SK-N-SH treated with all-trans-retinoic acid at 6 μM for 48 hours (cell line): Measurements from ENCODE around the gene HTR6.

Experiments
- ATAC-seq: fragments of 200-7000 bp; cut with Tn5 transposase; 3 replicates; pipeline ENCODE4 v1.9.1; 2020; ENCODE audit warnings: mild to moderate bottlenecking, moderate library complexity
- ARNTL ChIP-seq: fragments of 450-650 bp; formaldehyde crosslinking; IDR thresholded peaks from 2 replicates; pipeline ENCODE4 v1.5.0; 2020; ENCODE audit warnings: low read depth, mild to moderate bottlenecking, moderate library complexity, borderline replicate concordance
- BACH2 ChIP-seq: fragments of 250-450 bp; sonication (Bioruptor Pico); IDR thresholded peaks from 2 replicates; pipeline ENCODE4 v1.9.0; 2021; ENCODE audit warnings: mild to moderate bottlenecking, borderline replicate concordance
- CSDC2 ChIP-seq: fragments of 250-450 bp; sonication (Bioruptor Pico); IDR thresholded peaks from 2 replicates; pipeline ENCODE4 v1.5.0; 2020; ENCODE audit warnings: mild to moderate bottlenecking, moderate library complexity
- ESRRG ChIP-seq: fragments of 250-450 bp; sonication (Bioruptor Pico); IDR thresholded peaks from 2 replicates; pipeline ENCODE4 v1.6.1; 2021; ENCODE audit warnings: mild to moderate bottlenecking
- GLIS3 ChIP-seq: fragments of 250-450 bp; sonication (Bioruptor Pico); IDR thresholded peaks from 2 replicates; pipeline ENCODE4 v1.5.0; 2020; ENCODE audit warnings: mild to moderate bottlenecking, moderate library complexity
- ISL1 ChIP-seq: fragments of 250-450 bp; sonication (Bioruptor Pico); IDR thresholded peaks from 2 replicates; pipeline ENCODE4 v2.1.2; 2022; ENCODE audit warnings: mild to moderate bottlenecking, moderate library complexity
- PPARA ChIP-seq: fragments of 250-450 bp; sonication (Bioruptor Pico); IDR thresholded peaks from 2 replicates; pipeline ENCODE4 v1.5.0; 2020; ENCODE audit warnings: mild to moderate bottlenecking, borderline replicate concordance
- RARB ChIP-seq: fragments of 250-450 bp; sonication (Bioruptor Pico); IDR thresholded peaks from 2 replicates; pipeline ENCODE4 v1.8.0; 2021; ENCODE audit warnings: mild to moderate bottlenecking, moderate library complexity
- SNAI2 ChIP-seq: fragments of 250-450 bp; sonication (Bioruptor Pico); IDR thresholded peaks from 2 replicates; pipeline ENCODE4 v1.5.0; 2020; ENCODE audit warnings: mild to moderate bottlenecking, moderate library complexity
- TCF4 ChIP-seq: fragments of 250-450 bp; sonication (Bioruptor Pico); IDR thresholded peaks from 2 replicates; pipeline ENCODE4 v1.8.0; 2021; ENCODE audit warnings: mild to moderate bottlenecking, moderate library complexity, borderline replicate concordance
- TOX ChIP-seq: fragments of 250-450 bp; sonication (Bioruptor Pico); IDR thresholded peaks from 2 replicates; pipeline ENCODE4 v1.8.0; 2021; ENCODE audit warnings: mild to moderate bottlenecking, moderate library complexity, borderline replicate concordance
- ZC3H10 ChIP-seq: fragments of 250-450 bp; sonication (Bioruptor Pico); IDR thresholded peaks from 2 replicates; pipeline ENCODE4 v1.5.1; 2021; ENCODE audit warnings: mild to moderate bottlenecking, moderate library complexity
- ZFP3 ChIP-seq: fragments of 250-450 bp; sonication (Bioruptor Pico); IDR thresholded peaks from 2 replicates; pipeline ENCODE4 v1.5.0; 2020; ENCODE audit warnings: mild to moderate bottlenecking, moderate library complexity
- ZFP30 ChIP-seq: fragments of 450-650 bp; formaldehyde crosslinking; IDR thresholded peaks from 2 replicates; pipeline ENCODE4 v1.5.0; 2022; ENCODE audit warnings: mild to moderate bottlenecking, moderate library complexity
- ZNF565 ChIP-seq: fragments of 450-650 bp; formaldehyde crosslinking; conservative IDR thresholded peaks from 2 replicates; pipeline ENCODE4 v1.5.0; 2020; ENCODE audit warnings: low read depth, mild to moderate bottlenecking, moderate library complexity
- ZNF70 ChIP-seq: fragments of 450-650 bp; formaldehyde crosslinking; IDR thresholded peaks from 2 replicates; pipeline ENCODE4 v1.5.0; 2020; ENCODE audit warnings: mild to moderate bottlenecking, moderate library complexity
- ZNF8 ChIP-seq: fragments of 450-650 bp; formaldehyde crosslinking; IDR thresholded peaks from 2 replicates; pipeline ENCODE4 v1.5.0; 2020; ENCODE audit warnings: mild to moderate bottlenecking, moderate library complexity
- TF ChIP-seq, protein P1 (sequence below): fragments of 250-450 bp; sonication (Bioruptor Pico); IDR thresholded peaks from 2 replicates; pipeline ENCODE4 v1.8.0; 2021; ENCODE audit warnings: low read depth, mild to moderate bottlenecking, moderate library complexity, borderline replicate concordance
- TF ChIP-seq, protein P2 (sequence below): fragments of 250-450 bp; sonication (Bioruptor Pico); IDR thresholded peaks from 2 replicates; pipeline ENCODE4 v1.5.1; 2021; ENCODE audit warnings: mild to moderate bottlenecking, moderate library complexity
- TF ChIP-seq, protein P3 (sequence below): fragments of 250-450 bp; sonication (Bioruptor Pico); IDR thresholded peaks from 2 replicates; pipeline ENCODE4 v1.8.0; 2020; ENCODE audit warnings: mild to moderate bottlenecking, moderate library complexity, borderline replicate concordance
- TF ChIP-seq, protein P4 (sequence below): fragments of 250-450 bp; sonication (Bioruptor Pico); IDR thresholded peaks from 2 replicates; pipeline ENCODE4 v1.5.0; 2020; ENCODE audit warnings: mild to moderate bottlenecking, moderate library complexity
- TF ChIP-seq, protein P5 (sequence below): fragments of 250-450 bp; sonication (Bioruptor Pico); IDR thresholded peaks from 2 replicates; pipeline ENCODE4 v1.5.1; 2020; ENCODE audit warnings: low read depth, mild to moderate bottlenecking, moderate library complexity

Gene HTR6

DNA sequence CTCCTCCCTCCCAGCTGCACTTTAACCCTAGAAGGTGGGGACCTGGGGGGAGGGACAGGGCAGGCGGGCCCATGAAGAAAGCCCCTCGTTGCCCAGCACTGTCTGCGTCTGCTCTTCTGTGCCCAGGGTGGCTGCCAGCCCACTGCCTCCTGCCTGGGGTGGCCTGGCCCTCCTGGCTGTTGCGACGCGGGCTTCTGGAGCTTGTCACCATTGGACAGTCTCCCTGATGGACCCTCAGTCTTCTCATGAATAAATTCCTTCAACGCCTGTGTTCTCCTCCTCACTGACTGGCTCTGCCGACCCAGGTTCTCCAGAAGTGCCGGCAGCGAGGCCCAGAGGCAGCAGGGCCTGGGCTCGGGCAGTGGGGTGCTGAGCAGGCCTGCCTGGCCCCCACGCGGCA is 6.5 kb upstream of the HTR6 start:
- TF ChIP-seq SNAI2 = no peak
- TF ChIP-seq, protein P1, sequence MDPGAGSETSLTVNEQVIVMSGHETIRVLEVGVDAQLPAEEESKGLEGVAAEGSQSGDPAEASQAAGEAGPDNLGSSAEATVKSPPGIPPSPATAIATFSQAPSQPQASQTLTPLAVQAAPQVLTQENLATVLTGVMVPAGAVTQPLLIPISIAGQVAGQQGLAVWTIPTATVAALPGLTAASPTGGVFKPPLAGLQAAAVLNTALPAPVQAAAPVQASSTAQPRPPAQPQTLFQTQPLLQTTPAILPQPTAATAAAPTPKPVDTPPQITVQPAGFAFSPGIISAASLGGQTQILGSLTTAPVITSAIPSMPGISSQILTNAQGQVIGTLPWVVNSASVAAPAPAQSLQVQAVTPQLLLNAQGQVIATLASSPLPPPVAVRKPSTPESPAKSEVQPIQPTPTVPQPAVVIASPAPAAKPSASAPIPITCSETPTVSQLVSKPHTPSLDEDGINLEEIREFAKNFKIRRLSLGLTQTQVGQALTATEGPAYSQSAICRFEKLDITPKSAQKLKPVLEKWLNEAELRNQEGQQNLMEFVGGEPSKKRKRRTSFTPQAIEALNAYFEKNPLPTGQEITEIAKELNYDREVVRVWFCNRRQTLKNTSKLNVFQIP = no peak
- TF ChIP-seq, protein P2, sequence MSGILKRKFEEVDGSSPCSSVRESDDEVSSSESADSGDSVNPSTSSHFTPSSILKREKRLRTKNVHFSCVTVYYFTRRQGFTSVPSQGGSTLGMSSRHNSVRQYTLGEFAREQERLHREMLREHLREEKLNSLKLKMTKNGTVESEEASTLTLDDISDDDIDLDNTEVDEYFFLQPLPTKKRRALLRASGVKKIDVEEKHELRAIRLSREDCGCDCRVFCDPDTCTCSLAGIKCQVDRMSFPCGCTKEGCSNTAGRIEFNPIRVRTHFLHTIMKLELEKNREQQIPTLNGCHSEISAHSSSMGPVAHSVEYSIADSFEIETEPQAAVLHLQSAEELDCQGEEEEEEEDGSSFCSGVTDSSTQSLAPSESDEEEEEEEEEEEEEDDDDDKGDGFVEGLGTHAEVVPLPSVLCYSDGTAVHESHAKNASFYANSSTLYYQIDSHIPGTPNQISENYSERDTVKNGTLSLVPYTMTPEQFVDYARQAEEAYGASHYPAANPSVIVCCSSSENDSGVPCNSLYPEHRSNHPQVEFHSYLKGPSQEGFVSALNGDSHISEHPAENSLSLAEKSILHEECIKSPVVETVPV (CRISPR knock-in tag) = no peak
- no peak for TF ChIP-seq ZC3H10 (CRISPR knock-in tag)
- no peak for TF ChIP-seq ZFP3 (CRISPR knock-in tag)
- no peak for TF ChIP-seq ISL1 (CRISPR knock-in tag)
- no peak for TF ChIP-seq ZNF70 (CRISPR knock-in tag)
- no peak for TF ChIP-seq ARNTL (CRISPR knock-in tag)
- TF ChIP-seq, protein P3, sequence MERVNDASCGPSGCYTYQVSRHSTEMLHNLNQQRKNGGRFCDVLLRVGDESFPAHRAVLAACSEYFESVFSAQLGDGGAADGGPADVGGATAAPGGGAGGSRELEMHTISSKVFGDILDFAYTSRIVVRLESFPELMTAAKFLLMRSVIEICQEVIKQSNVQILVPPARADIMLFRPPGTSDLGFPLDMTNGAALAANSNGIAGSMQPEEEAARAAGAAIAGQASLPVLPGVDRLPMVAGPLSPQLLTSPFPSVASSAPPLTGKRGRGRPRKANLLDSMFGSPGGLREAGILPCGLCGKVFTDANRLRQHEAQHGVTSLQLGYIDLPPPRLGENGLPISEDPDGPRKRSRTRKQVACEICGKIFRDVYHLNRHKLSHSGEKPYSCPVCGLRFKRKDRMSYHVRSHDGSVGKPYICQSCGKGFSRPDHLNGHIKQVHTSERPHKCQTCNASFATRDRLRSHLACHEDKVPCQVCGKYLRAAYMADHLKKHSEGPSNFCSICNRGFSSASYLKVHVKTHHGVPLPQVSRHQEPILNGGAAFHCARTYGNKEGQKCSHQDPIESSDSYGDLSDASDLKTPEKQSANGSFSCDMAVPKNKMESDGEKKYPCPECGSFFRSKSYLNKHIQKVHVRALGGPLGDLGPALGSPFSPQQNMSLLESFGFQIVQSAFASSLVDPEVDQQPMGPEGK (CRISPR knock-in tag) = no peak
- TF ChIP-seq BACH2 (CRISPR knock-in tag) = no peak
- TF ChIP-seq, protein P4, sequence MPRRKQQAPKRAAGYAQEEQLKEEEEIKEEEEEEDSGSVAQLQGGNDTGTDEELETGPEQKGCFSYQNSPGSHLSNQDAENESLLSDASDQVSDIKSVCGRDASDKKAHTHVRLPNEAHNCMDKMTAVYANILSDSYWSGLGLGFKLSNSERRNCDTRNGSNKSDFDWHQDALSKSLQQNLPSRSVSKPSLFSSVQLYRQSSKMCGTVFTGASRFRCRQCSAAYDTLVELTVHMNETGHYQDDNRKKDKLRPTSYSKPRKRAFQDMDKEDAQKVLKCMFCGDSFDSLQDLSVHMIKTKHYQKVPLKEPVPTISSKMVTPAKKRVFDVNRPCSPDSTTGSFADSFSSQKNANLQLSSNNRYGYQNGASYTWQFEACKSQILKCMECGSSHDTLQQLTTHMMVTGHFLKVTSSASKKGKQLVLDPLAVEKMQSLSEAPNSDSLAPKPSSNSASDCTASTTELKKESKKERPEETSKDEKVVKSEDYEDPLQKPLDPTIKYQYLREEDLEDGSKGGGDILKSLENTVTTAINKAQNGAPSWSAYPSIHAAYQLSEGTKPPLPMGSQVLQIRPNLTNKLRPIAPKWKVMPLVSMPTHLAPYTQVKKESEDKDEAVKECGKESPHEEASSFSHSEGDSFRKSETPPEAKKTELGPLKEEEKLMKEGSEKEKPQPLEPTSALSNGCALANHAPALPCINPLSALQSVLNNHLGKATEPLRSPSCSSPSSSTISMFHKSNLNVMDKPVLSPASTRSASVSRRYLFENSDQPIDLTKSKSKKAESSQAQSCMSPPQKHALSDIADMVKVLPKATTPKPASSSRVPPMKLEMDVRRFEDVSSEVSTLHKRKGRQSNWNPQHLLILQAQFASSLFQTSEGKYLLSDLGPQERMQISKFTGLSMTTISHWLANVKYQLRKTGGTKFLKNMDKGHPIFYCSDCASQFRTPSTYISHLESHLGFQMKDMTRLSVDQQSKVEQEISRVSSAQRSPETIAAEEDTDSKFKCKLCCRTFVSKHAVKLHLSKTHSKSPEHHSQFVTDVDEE (CRISPR knock-in tag) = no peak
- no peak for TF ChIP-seq GLIS3 (CRISPR knock-in tag)
- no peak for TF ChIP-seq CSDC2 (CRISPR knock-in tag)
- TF ChIP-seq ZFP30 (CRISPR knock-in tag) = no peak
- no peak for TF ChIP-seq PPARA (CRISPR knock-in tag)
- TF ChIP-seq ESRRG = no peak
- TF ChIP-seq, protein P5, sequence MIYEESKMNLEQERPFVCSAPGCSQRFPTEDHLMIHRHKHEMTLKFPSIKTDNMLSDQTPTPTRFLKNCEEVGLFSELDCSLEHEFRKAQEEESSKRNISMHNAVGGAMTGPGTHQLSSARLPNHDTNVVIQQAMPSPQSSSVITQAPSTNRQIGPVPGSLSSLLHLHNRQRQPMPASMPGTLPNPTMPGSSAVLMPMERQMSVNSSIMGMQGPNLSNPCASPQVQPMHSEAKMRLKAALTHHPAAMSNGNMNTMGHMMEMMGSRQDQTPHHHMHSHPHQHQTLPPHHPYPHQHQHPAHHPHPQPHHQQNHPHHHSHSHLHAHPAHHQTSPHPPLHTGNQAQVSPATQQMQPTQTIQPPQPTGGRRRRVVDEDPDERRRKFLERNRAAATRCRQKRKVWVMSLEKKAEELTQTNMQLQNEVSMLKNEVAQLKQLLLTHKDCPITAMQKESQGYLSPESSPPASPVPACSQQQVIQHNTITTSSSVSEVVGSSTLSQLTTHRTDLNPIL (CRISPR knock-in tag) = no peak
- no peak for TF ChIP-seq RARB
- TF ChIP-seq TOX (CRISPR knock-in tag) = no peak
- TF ChIP-seq ZNF8 = no peak
- ATAC-seq = no peak

DNA sequence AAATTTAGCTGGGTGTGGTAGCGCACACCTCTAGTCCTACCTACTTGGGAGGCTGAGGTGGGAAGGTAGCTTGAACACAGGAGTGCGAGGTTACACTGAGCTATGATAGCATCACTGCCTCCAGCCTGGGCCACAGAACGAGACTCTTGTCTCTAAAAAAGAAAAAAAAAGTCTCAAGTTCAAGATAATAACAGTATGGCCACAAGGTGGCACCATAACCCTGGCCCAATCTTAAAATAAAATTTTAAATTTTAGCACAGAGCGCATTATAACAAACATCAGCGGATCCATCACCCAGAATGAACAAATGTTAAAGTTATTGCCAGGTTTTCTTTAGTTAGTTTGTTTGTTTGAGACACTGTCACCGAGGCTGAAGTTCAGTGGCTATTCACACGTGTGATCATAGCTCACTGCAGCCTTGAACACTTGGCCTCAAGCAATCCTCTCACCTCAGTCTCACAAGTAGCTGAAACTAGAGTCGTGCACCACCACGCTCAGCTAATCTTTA is 2.9 kb upstream of the HTR6 start:
- TF ChIP-seq ZNF70 (CRISPR knock-in tag) (no peak), ZNF565 (CRISPR knock-in tag) (no peak)
- 0 out of 3 replicates have a peak, but pooled peaks have one; percentile 9 for ATAC-seq

DNA sequence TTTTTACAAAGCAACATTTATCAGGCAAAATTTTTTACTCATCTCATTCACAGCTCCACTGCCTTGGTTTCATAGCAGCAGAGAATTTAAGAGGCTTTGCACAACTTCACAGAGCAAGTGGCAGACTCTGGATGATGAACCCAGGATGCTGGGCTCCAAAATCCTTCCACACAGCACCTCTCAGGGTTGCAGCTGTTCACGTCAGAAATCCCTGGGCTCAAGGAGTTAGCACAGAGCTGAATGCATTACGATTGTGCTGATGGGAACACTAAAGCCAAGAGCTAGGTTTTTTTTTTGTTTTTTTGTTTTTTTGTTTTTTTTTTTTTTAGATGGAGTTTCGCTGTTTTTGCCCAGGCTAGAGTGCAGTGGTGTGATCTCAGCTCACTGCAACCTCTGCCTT is 2.4 kb upstream of the HTR6 start:
- no peak for TF ChIP-seq TCF4 (CRISPR knock-in tag)
- TF ChIP-seq ZNF70 (CRISPR knock-in tag) = no peak
- TF ChIP-seq ZC3H10 (CRISPR knock-in tag) = no peak
- no peak for TF ChIP-seq CSDC2 (CRISPR knock-in tag)
- TF ChIP-seq GLIS3 (CRISPR knock-in tag) = no peak
- TF ChIP-seq ZNF565 (CRISPR knock-in tag) = no peak
- TF ChIP-seq, protein P2 (CRISPR knock-in tag) = no peak
- no peak for ATAC-seq
